Mesendoderm (in vitro differentiated cells): ENCODE data around the gene ZDHHC5.

Experiments used
- DNase-seq: peaks from one replicate; pipeline ENCODE4 v3.0.0; 2013
- H2AK5ac ChIP-seq: 2 replicates; pipeline ENCODE4 v1.6.1; 2013; ENCODE audit warnings: low read length, inconsistent platforms
- H2BK120ac ChIP-seq: 2 replicates; pipeline ENCODE4 v1.6.1; 2013; ENCODE audit warnings: low read depth, mild to moderate bottlenecking, low read length, moderate library complexity, mixed read lengths
- H2BK15ac ChIP-seq: replicated peaks from 2 replicates; pipeline ENCODE4 v1.6.1; 2013; ENCODE audit warnings: low read depth, mild to moderate bottlenecking, moderate library complexity
- H2BK5ac ChIP-seq: 2 replicates; pipeline ENCODE4 v1.6.1; 2013; ENCODE audit warnings: low read length, inconsistent platforms
- H3K18ac ChIP-seq: 2 replicates; pipeline ENCODE4 v1.6.1; 2013; ENCODE audit warnings: mild to moderate bottlenecking, low read length, mixed read lengths
- H3K23ac ChIP-seq: one replicate; pipeline ENCODE4 v1.6.1; 2013; ENCODE audit warnings: low read length
- H3K27ac ChIP-seq: 2 replicates; pipeline ENCODE4 v1.5.1; 2013; ENCODE audit warnings: low read depth, mild to moderate bottlenecking, inconsistent platforms, low read length, moderate library complexity
- H3K27me3 ChIP-seq: 2 replicates; pipeline ENCODE4 v1.6.1; 2013; ENCODE audit warnings: low read length, control low read depth, mild to moderate bottlenecking, inconsistent platforms; ENCODE audit not compliant: insufficient read depth, poor library complexity
- H3K36me3 ChIP-seq: 2 replicates; pipeline ENCODE4 v1.6.1; 2013; ENCODE audit warnings: low read length, inconsistent platforms; ENCODE audit not compliant: control insufficient read depth, insufficient read depth
- H3K4ac ChIP-seq: one replicate; pipeline ENCODE4 v1.6.1; 2013; ENCODE audit warnings: low read depth, mild to moderate bottlenecking, low read length, moderate library complexity
- H3K4me1 ChIP-seq: 2 replicates; pipeline ENCODE4 v1.6.1; 2013; ENCODE audit warnings: low read depth, low read length, inconsistent platforms; ENCODE audit not compliant: control insufficient read depth
- H3K4me2 ChIP-seq: 2 replicates; pipeline ENCODE4 v1.6.1; 2013; ENCODE audit warnings: low read length
- H3K4me3 ChIP-seq: 2 replicates; pipeline ENCODE4 v1.5.1; 2013; ENCODE audit warnings: mild to moderate bottlenecking, low read length
- H3K56ac ChIP-seq: one replicate; pipeline ENCODE4 v1.6.1; 2013; ENCODE audit warnings: low read length
- H3K79me1 ChIP-seq: 2 replicates; pipeline ENCODE4 v1.6.1; 2013; ENCODE audit warnings: low read length, inconsistent platforms
- H3K79me2 ChIP-seq: 2 replicates; pipeline ENCODE4 v1.6.1; 2013; ENCODE audit warnings: mild to moderate bottlenecking, low read length; ENCODE audit not compliant: control insufficient read depth, insufficient read depth
- H3K9ac ChIP-seq: 2 replicates; pipeline ENCODE4 v1.6.1; 2013; ENCODE audit warnings: low read length, inconsistent platforms
- H4K5ac ChIP-seq: one replicate; pipeline ENCODE4 v1.6.1; 2013; ENCODE audit warnings: low read length
- H4K8ac ChIP-seq: one replicate; pipeline ENCODE4 v1.6.1; 2013; ENCODE audit warnings: low read depth, mild to moderate bottlenecking, control low read depth, low read length, moderate library complexity
- WGBS: extraction: QIAGEN DNeasy Blood & Tissue Kit; methylation state at CpG from one replicate; pipeline ENCODE4 v1.1.7; 2013; ENCODE audit warnings: low lambda C conversion rate, missing lambda C conversion rate; ENCODE audit not compliant: insufficient coverage; ENCODE audit errors: extremely low coverage; 5-methylcytosine and 5-hydroxymethylcytosine counted together

Gene ZDHHC5

GRCh38 chr11:57657194-57658022 lies 10.5 kb upstream of the ZDHHC5 start, which contains the start of gene CLP1:
Gene CLP1, plus strand, starts transcription at chr11:57657762. Its CDS starts 1,715 bp downstream, at chr11:57659477.
- Histone ChIP-seq H3K79me1 (peaks cover 12% of the 10 kb centered on the region), H3K9ac (peak within 1 kb of the TSS; percentile 89), H3K23ac (no peak within 1 kb of the TSS), H3K79me2 (peaks cover 14% of the 10 kb centered on the region), H2BK15ac (no peak within 1 kb of the TSS), H3K18ac (no peak within 1 kb of the TSS), H2BK120ac (no peak within 1 kb of the TSS), H4K5ac (no peak within 1 kb of the TSS), H3K36me3 (peaks cover 2% of the 10 kb centered on the region), H3K27me3 (no peaks in the 10 kb centered on the region), H3K4me3 (peak within 1 kb of the TSS; percentile 94), H4K8ac (no peak within 1 kb of the TSS), H3K4me2 (peak within 1 kb of the TSS; percentile 99), H2BK5ac (no peak within 1 kb of the TSS), H3K4ac (no peak within 1 kb of the TSS), H3K27ac (no peak within 1 kb of the TSS), H2AK5ac (no peak within 1 kb of the TSS), H3K56ac (peak within 1 kb of the TSS; percentile 89), H3K4me1 (no peaks in the 10 kb centered on the region)
- WGBS = no CpG with 5 or more reads among the region's 45 CpGs
- peak; percentile 100 for DNase-seq

GRCh38 chr11:57658023-57658361 lies 9.9 kb upstream of the ZDHHC5 start:
- Histone ChIP-seq H3K4me2 (peak overlapping the region; percentile 99), H3K79me1 (peaks cover 12% of the 10 kb centered on the region), H3K27ac (no peak overlapping the region), H3K36me3 (peaks cover 2% of the 10 kb centered on the region), H4K8ac (no peak overlapping the region), H2BK120ac (no peak overlapping the region), H3K23ac (no peak overlapping the region), H3K79me2 (peaks cover 14% of the 10 kb centered on the region), H2BK5ac (no peak overlapping the region), H3K4me1 (no peaks in the 10 kb centered on the region), H2AK5ac (no peak overlapping the region), H3K27me3 (no peaks in the 10 kb centered on the region), H3K9ac (peak overlapping the region; percentile 89), H3K18ac (no peak overlapping the region), H3K4me3 (peak overlapping the region; percentile 94), H3K4ac (no peak overlapping the region), H3K56ac (peak overlapping the region; percentile 89), H4K5ac (no peak overlapping the region), H2BK15ac (no peak overlapping the region)
- DNase-seq = no peak
- no CpG with 5 or more reads among the region's 8 CpGs for WGBS

- Histone ChIP-seq H4K5ac (no peak overlapping the region), H3K9ac (no peak overlapping the region), H3K79me1 (peaks cover 12% of the 10 kb centered on the region), H3K23ac (no peak overlapping the region), H3K36me3 (peaks cover 2% of the 10 kb centered on the region), H4K8ac (no peak overlapping the region), H3K27ac (no peak overlapping the region), H2BK5ac (no peak overlapping the region), H3K4me1 (no peaks in the 10 kb centered on the region), H2BK15ac (no peak overlapping the region), H3K4ac (no peak overlapping the region), H2AK5ac (no peak overlapping the region), H3K4me3 (no peak overlapping the region), H3K27me3 (no peaks in the 10 kb centered on the region), H2BK120ac (no peak overlapping the region), H3K79me2 (peaks cover 14% of the 10 kb centered on the region), H3K56ac (no peak overlapping the region), H3K18ac (no peak overlapping the region), H3K4me2 (no peak overlapping the region)
- no CpG with 5 or more reads among the region's 14 CpGs for WGBS
- DNase-seq = no peak
These were observed 8.2 kb upstream of the ZDHHC5 start for GRCh38 chr11:57659669-57660068.

- H4K8ac ChIP-seq = no peak overlapping the region
- H3K27ac ChIP-seq = no peak overlapping the region
- no peaks in the 10 kb centered on the region for H3K4me1 ChIP-seq
- no peak overlapping the region for H3K4ac ChIP-seq
- no peak overlapping the region for H2AK5ac ChIP-seq
- no peak overlapping the region for H4K5ac ChIP-seq
- peaks cover 11% of the 10 kb centered on the region for H3K79me2 ChIP-seq
- no peak overlapping the region for H2BK5ac ChIP-seq
- peak; percentile 55 for DNase-seq
- no peak overlapping the region for H3K23ac ChIP-seq
- H2BK120ac ChIP-seq = no peak overlapping the region
- no peak overlapping the region for H2BK15ac ChIP-seq
- no peak overlapping the region for H3K4me2 ChIP-seq
- no peak overlapping the region for H3K9ac ChIP-seq
- H3K79me1 ChIP-seq = peaks cover 10% of the 10 kb centered on the region
- H3K56ac ChIP-seq = no peak overlapping the region
- H3K4me3 ChIP-seq = no peak overlapping the region
- H3K36me3 ChIP-seq = peaks cover 2% of the 10 kb centered on the region
- H3K18ac ChIP-seq = no peak overlapping the region
- H3K27me3 ChIP-seq = no peaks in the 10 kb centered on the region
- WGBS = no CpG with 5 or more reads among the region's 4 CpGs
These were observed 5.0 kb upstream of the ZDHHC5 start for GRCh38 chr11:57662893-57663292.

- no peak for DNase-seq
- Histone ChIP-seq H3K27me3 (no peaks in the 10 kb centered on the region), H3K4me2 (no peak overlapping the region), H3K36me3 (peaks cover 2% of the 10 kb centered on the region), H2BK5ac (no peak overlapping the region), H3K79me2 (peaks cover 6% of the 10 kb centered on the region), H4K5ac (no peak overlapping the region), H3K27ac (no peak overlapping the region), H3K56ac (no peak overlapping the region), H3K4me3 (no peak overlapping the region), H3K4me1 (no peaks in the 10 kb centered on the region), H2BK120ac (no peak overlapping the region), H3K23ac (no peak overlapping the region), H2BK15ac (no peak overlapping the region), H3K9ac (no peak overlapping the region), H3K18ac (no peak overlapping the region), H4K8ac (no peak overlapping the region), H3K79me1 (peaks cover 10% of the 10 kb centered on the region), H2AK5ac (no peak overlapping the region), H3K4ac (no peak overlapping the region)
- WGBS = no CpG with 5 or more reads among the region's 9 CpGs
These were observed 3.9 kb upstream of the ZDHHC5 start for GRCh38 chr11:57663975-57664374.
